ENCODE measurements around the gene MATCAP1. TPM values are rescaled to one million over a fixed set of nuclear protein-coding genes. Genes with fewer than 3 reads are reported as not detected.

Gene MATCAP1
- polyA plus RNA-seq, 1 donor (not counting 4 experiments of a cell fraction or from before 2014, with no cell fraction given), result 13.3 TPM

DNA sequence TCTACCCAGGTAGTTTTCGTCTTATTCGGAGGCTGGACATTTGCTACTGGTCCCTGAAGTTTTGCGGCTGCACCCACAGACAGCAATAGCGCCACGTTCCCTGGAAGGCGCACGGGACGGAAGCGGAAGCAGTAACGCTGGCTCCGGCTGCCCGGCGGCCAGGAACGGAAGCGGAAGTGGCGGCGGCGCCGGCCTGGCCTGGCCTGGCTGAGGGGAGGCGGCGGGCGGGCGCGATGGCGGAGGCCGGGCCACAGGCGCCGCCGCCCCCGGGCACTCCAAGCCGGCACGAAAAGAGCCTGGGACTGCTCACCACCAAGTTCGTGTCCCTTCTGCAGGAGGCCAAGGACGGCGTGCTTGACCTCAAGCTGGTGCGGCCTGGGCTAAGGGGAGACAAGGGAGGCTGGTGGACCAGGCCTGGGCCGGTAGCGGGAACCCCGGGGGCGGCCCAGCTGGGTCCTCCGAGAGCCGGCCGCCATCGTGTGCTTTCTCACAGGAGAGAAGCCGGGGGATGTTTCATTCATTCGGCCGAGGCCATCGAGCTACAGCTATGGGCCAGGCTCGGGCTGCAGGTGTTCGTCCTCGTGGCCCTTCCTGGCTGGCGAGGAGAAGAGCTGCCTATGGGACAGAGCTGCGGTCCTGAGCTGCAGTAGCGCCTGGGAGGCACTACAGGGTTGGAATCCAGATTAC, 8.4 kb upstream of the MATCAP1 start, which contains the start of gene E2F4:
TSS of gene E2F4 (plus strand) at position 161 of the 687 bp plus-strand sequence. CDS start at position 234, 73 bp downstream.
- peaks cover 15% of the 10 kb centered on the region for H3K4me1 ChIP-seq (ENCODE audit: control insufficient read depth, extremely low read depth, insufficient read depth, low read length)
- H3K4me3 ChIP-seq (ENCODE audit: control insufficient read depth in 2 of 3, extremely low read depth in 1 of 3, insufficient read depth in 2 of 3, low read depth in 1 of 3, low read length in 3 of 3), result peak within 1 kb of the TSS; percentile 81 to 95 (median 85)
- H3K79me2 ChIP-seq (ENCODE audit: control insufficient read depth, insufficient read depth, low read length), result peaks cover 44% of the 10 kb centered on the region
- H3K4me2 ChIP-seq (ENCODE audit: control insufficient read depth, extremely low read depth, insufficient read depth, low read depth, low read length), result peak within 1 kb of the TSS; percentile 82
- peaks cover 27 to 37% of the 10 kb centered on the region in 2 experiments for H3K36me3 ChIP-seq (ENCODE audit: control insufficient read depth in 2 of 2, extremely low read depth in 1 of 2, insufficient read depth in 2 of 2, low read length in 2 of 2)
- H3K9ac ChIP-seq (ENCODE audit: control insufficient read depth, extremely low read depth, insufficient read depth, low read length), result peak within 1 kb of the TSS; percentile 89
- DNase-seq (ENCODE audit: low read depth, low spot score) (no peak), FAIRE-seq (peak; percentile 29)
- H3K9me1 ChIP-seq (ENCODE audit: control insufficient read depth, extremely low read depth, insufficient read depth, low read length), result peaks cover 2% of the 10 kb centered on the region
- H2AFZ ChIP-seq (ENCODE audit: control insufficient read depth, low read length), result peak within 1 kb of the TSS; percentile 65
- H3K9me3 ChIP-seq (ENCODE audit: control insufficient read depth, low read depth, low read length), result no peaks in the 10 kb centered on the region
- no peaks in the 10 kb centered on the region for H3K27me3 ChIP-seq (ENCODE audit: control insufficient read depth, extremely low read depth, insufficient read depth, low read length)
- peaks cover 4% of the 10 kb centered on the region for H4K20me1 ChIP-seq (ENCODE audit: control insufficient read depth, extremely low read depth, insufficient read depth, low read length)
- TF ChIP-seq, protein P1, sequence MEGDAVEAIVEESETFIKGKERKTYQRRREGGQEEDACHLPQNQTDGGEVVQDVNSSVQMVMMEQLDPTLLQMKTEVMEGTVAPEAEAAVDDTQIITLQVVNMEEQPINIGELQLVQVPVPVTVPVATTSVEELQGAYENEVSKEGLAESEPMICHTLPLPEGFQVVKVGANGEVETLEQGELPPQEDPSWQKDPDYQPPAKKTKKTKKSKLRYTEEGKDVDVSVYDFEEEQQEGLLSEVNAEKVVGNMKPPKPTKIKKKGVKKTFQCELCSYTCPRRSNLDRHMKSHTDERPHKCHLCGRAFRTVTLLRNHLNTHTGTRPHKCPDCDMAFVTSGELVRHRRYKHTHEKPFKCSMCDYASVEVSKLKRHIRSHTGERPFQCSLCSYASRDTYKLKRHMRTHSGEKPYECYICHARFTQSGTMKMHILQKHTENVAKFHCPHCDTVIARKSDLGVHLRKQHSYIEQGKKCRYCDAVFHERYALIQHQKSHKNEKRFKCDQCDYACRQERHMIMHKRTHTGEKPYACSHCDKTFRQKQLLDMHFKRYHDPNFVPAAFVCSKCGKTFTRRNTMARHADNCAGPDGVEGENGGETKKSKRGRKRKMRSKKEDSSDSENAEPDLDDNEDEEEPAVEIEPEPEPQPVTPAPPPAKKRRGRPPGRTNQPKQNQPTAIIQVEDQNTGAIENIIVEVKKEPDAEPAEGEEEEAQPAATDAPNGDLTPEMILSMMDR (optimal IDR thresholded peaks at IDR 0.05 in 1 of 3, IDR thresholded peaks at IDR 0.05 in 1 of 3, conservative IDR thresholded peaks at IDR 0.05 in 1 of 3; ENCODE audit: extremely low read depth in 1 of 3, insufficient read depth in 2 of 3, low read length in 3 of 3), result no peak
- TF ChIP-seq EZH2 (IDR thresholded peaks at IDR 0.05; ENCODE audit: low read length), result peak; percentile 55
- dilution Hi-C loops (cut with MboI; ENCODE audit: extremely low pct_ligation_motif_present, low sequenced_read_pairs), result no loop called here
- H3K27ac ChIP-seq (ENCODE audit: control insufficient read depth, insufficient read depth, low read length), result peak within 1 kb of the TSS; percentile 69

DNA sequence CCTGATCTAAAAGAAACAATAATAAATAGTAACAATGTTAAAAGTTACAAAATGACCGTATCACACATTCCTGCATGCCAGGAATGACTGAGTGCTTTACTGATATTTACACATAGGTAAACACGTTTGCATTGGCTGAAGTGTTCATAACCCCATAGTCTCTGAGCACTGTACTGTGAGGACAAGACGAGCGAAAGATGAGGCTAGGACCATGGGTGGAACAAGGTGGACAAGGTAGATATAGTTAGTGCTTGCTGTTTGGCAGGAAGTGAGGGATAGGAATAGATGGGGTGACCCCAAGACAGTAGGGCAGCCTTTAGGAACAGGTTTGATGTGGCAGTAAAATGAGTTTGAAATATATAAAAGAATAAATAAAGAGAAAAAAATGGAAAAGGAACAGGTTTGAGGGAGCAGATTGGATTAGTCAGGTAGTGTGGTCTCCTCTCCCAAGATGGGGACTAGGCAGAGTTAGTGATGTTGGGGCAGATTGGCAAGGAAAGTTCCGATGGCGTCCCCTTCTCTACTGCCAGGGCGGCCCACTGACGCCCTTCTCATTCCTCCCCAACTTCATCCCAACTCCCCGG, 7.7 kb upstream of the MATCAP1 start:
- Histone ChIP-seq H3K4me2 (ENCODE audit: control insufficient read depth, extremely low read depth, insufficient read depth, low read depth, low read length) (peak overlapping the region; percentile 69), H3K4me1 (ENCODE audit: control insufficient read depth, extremely low read depth, insufficient read depth, low read length) (peaks cover 15% of the 10 kb centered on the region), H3K4me3 (ENCODE audit: control insufficient read depth in 2 of 3, extremely low read depth in 1 of 3, insufficient read depth in 2 of 3, low read depth in 1 of 3, low read length in 3 of 3) (peak overlapping the region in 2 of 3 experiments; percentile 47 to 85), H3K27me3 (ENCODE audit: control insufficient read depth, extremely low read depth, insufficient read depth, low read length) (no peaks in the 10 kb centered on the region), H3K9me3 (ENCODE audit: control insufficient read depth, low read depth, low read length) (no peaks in the 10 kb centered on the region), H3K79me2 (ENCODE audit: control insufficient read depth, insufficient read depth, low read length) (peaks cover 41% of the 10 kb centered on the region), H3K36me3 (ENCODE audit: control insufficient read depth in 2 of 2, extremely low read depth in 1 of 2, insufficient read depth in 2 of 2, low read length in 2 of 2) (peaks cover 22 to 31% of the 10 kb centered on the region in 2 experiments), H2AFZ (ENCODE audit: control insufficient read depth, low read length) (peak overlapping the region; percentile 65), H3K9ac (ENCODE audit: control insufficient read depth, extremely low read depth, insufficient read depth, low read length) (peak overlapping the region; percentile 89), H3K9me1 (ENCODE audit: control insufficient read depth, extremely low read depth, insufficient read depth, low read length) (peaks cover 2% of the 10 kb centered on the region), H4K20me1 (ENCODE audit: control insufficient read depth, extremely low read depth, insufficient read depth, low read length) (peaks cover 4% of the 10 kb centered on the region), H3K27ac (ENCODE audit: control insufficient read depth, insufficient read depth, low read length) (no peak overlapping the region)
- no peak for DNase-seq (ENCODE audit: low read depth, low spot score)
- no peak for FAIRE-seq
- TF ChIP-seq, protein P1 (optimal IDR thresholded peaks at IDR 0.05 in 1 of 3, IDR thresholded peaks at IDR 0.05 in 1 of 3, conservative IDR thresholded peaks at IDR 0.05 in 1 of 3; ENCODE audit: extremely low read depth in 1 of 3, insufficient read depth in 2 of 3, low read length in 3 of 3), result no peak
- no peak for TF ChIP-seq EZH2 (IDR thresholded peaks at IDR 0.05; ENCODE audit: low read length)
- dilution Hi-C loops (cut with MboI; ENCODE audit: extremely low pct_ligation_motif_present, low sequenced_read_pairs), result no loop called here
